Trophoblast cell (in vitro differentiated cells and primary cell): ENCODE data around the gene SYNGR3.

Experiments
- DNase-seq, 2 donors: peaks; one replicate each; pipeline ENCODE4 v3.0.0-alpha.2; 2016
- H2AFZ ChIP-seq: 2 replicates; pipeline ENCODE4 v1.6.1; 2013; ENCODE audit warnings: low read length, moderate library complexity, mild to moderate bottlenecking; ENCODE audit not compliant: insufficient read depth, poor library complexity
- H2AK5ac ChIP-seq: 2 replicates; pipeline ENCODE4 v1.6.1; 2013; ENCODE audit warnings: mild to moderate bottlenecking, low read length
- H2BK120ac ChIP-seq: 2 replicates; pipeline ENCODE4 v1.6.1; 2013; ENCODE audit warnings: low read length, mild to moderate bottlenecking, moderate library complexity; ENCODE audit not compliant: insufficient read depth, poor library complexity
- H2BK12ac ChIP-seq: 2 replicates; pipeline ENCODE4 v1.6.1; 2013; ENCODE audit warnings: mild to moderate bottlenecking, low read length, moderate library complexity
- H2BK5ac ChIP-seq: 2 replicates; pipeline ENCODE4 v1.6.1; 2013; ENCODE audit warnings: low read length, low read depth, moderate library complexity, mild to moderate bottlenecking; ENCODE audit not compliant: poor library complexity
- H3K14ac ChIP-seq: 2 replicates; pipeline ENCODE4 v1.6.1; 2013; ENCODE audit warnings: mild to moderate bottlenecking, low read length
- H3K18ac ChIP-seq: 2 replicates; pipeline ENCODE4 v1.6.1; 2013; ENCODE audit warnings: mild to moderate bottlenecking, low read length
- H3K23ac ChIP-seq: 2 replicates; pipeline ENCODE4 v1.6.1; 2013; ENCODE audit warnings: low read length
- H3K27ac ChIP-seq: 2 replicates; pipeline ENCODE4 v1.5.1; 2013; ENCODE audit warnings: low read depth, mild to moderate bottlenecking, inconsistent platforms, low read length, moderate library complexity
- H3K27me3 ChIP-seq: 2 replicates; pipeline ENCODE4 v1.6.1; 2013; ENCODE audit warnings: inconsistent platforms, mild to moderate bottlenecking, low read length, moderate library complexity; ENCODE audit not compliant: insufficient read depth
- H3K36me3 ChIP-seq, 2 experiments: 1 replicate in 1 of 2; 2 replicates in 1 of 2; pipeline ENCODE4 v1.6.1; 2013; ENCODE audit warnings: low read length in 2 of 2, mild to moderate bottlenecking in 2 of 2, moderate library complexity in 1 of 2; ENCODE audit not compliant: insufficient read depth in 2 of 2, control insufficient read depth in 1 of 2
- H3K4ac ChIP-seq: 2 replicates; pipeline ENCODE4 v1.6.1; 2013; ENCODE audit warnings: low read depth, mild to moderate bottlenecking, low read length, moderate library complexity
- H3K4me1 ChIP-seq, 2 experiments: 1 replicate in 1 of 2; 2 replicates in 1 of 2; pipeline ENCODE4 v1.6.1; 2013; ENCODE audit warnings: low read length in 2 of 2, mild to moderate bottlenecking in 2 of 2, moderate library complexity in 1 of 2; ENCODE audit not compliant: insufficient read depth in 2 of 2, control insufficient read depth in 1 of 2
- H3K4me2 ChIP-seq: 2 replicates; pipeline ENCODE4 v1.6.1; 2013; ENCODE audit warnings: inconsistent platforms, mild to moderate bottlenecking, low read length, moderate library complexity
- H3K4me3 ChIP-seq: 2 replicates; pipeline ENCODE4 v1.5.1; 2013; ENCODE audit warnings: mild to moderate bottlenecking, low read depth, low read length, inconsistent platforms
- H3K79me1 ChIP-seq: one replicate; pipeline ENCODE4 v1.6.1; 2013; ENCODE audit warnings: low read length
- H3K79me2 ChIP-seq: 2 replicates; pipeline ENCODE4 v1.6.1; 2013; ENCODE audit warnings: low read length, mild to moderate bottlenecking; ENCODE audit not compliant: control insufficient read depth, insufficient read depth, poor library complexity
- H3K9ac ChIP-seq: 2 replicates; pipeline ENCODE4 v1.6.1; 2013; ENCODE audit warnings: mild to moderate bottlenecking, low read length
- H3K9me3 ChIP-seq: 2 replicates; pipeline ENCODE4 v1.6.1; 2013; ENCODE audit warnings: low read depth, mild to moderate bottlenecking, control low read depth, inconsistent platforms, low read length; ENCODE audit not compliant: insufficient read depth
- H4K12ac ChIP-seq: 2 replicates; pipeline ENCODE4 v1.6.1; 2013; ENCODE audit warnings: low read depth, mild to moderate bottlenecking, low read length, moderate library complexity
- H4K8ac ChIP-seq: 2 replicates; pipeline ENCODE4 v1.6.1; 2013; ENCODE audit warnings: low read depth, mild to moderate bottlenecking, low read length, moderate library complexity
- H4K91ac ChIP-seq: one replicate; pipeline ENCODE4 v1.6.1; 2013; ENCODE audit warnings: low read depth, mild to moderate bottlenecking, low read length, moderate library complexity
- WGBS: extraction: QIAGEN DNeasy Blood & Tissue Kit; methylation state at CpG from one replicate; pipeline ENCODE4 v1.1.7; 2013; ENCODE audit warnings: missing lambda C conversion rate; ENCODE audit not compliant: insufficient read length, insufficient coverage; ENCODE audit errors: extremely low coverage; 5-methylcytosine and 5-hydroxymethylcytosine counted together

The SYNGR3 gene

DNA sequence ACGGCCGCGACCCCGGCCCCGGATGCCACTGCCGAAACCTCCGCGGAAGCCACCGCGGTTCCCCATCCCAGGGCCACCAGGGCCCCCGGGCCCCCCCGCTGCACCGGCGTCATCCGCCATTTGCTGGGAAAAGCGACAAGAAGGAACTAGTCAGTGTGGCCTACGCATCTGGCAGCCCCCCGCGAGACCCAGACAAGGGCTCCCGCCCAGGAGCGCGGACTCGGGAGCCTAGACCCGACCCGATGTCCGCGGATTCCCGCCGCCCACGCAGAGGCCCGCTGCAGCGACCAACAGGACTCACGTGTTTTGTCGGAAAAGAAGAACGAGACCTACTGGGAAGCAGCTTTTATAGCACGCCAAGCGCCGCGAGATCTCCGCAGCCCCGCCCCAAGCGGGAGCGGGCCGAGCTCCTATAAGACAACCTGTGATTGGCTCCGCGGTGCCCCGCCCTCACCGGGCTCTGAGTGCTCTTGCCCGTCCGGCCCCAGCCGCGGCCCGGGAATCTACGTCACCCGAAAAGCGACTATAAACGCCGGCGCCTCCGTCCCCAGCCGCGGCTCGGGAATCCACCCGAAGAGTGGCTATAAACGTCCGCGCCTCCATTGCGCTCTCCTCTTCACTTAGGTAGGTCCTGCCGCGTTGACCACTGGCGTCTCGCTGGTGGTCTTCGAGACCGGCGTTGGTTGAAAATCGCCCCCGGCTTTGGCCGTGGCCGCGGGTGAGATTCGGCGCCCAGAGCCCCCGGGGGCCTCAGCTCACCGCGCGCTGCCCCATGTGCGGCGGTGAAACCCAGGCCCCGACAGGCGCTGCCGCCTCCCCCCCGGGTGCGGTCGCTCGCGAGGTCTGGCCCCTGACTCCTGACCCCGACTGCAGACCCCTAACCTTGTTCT lies 25.0 kb upstream of the SYNGR3 start, which contains the start of gene RPS2:
TSS of gene RPS2 (minus strand) at position 321 of the 890 bp plus-strand sequence. CDS start at position 120, 201 bp downstream.
- Histone ChIP-seq H2BK5ac (peak within 1 kb of the TSS; percentile 80), H3K18ac (peak within 1 kb of the TSS; percentile 98), H3K14ac (peak within 1 kb of the TSS; percentile 90), H3K27ac (peak within 1 kb of the TSS; percentile 80), H3K9ac (peak within 1 kb of the TSS; percentile 100), H3K4me1 (peaks cover 6 to 13% of the 10 kb centered on the region in 2 experiments), H2AK5ac (peak within 1 kb of the TSS; percentile 73), H3K4me3 (peak within 1 kb of the TSS; percentile 97), H4K12ac (peak within 1 kb of the TSS; percentile 52), H4K91ac (peak within 1 kb of the TSS; percentile 93), H3K4me2 (peak within 1 kb of the TSS; percentile 94), H2BK120ac (peak within 1 kb of the TSS; percentile 53), H2BK12ac (no peak within 1 kb of the TSS), H2AFZ (peak within 1 kb of the TSS; percentile 28), H3K79me2 (peaks cover 21% of the 10 kb centered on the region), H3K23ac (no peak within 1 kb of the TSS), H3K9me3 (no peaks in the 10 kb centered on the region), H4K8ac (peak within 1 kb of the TSS; percentile 95), H3K27me3 (no peaks in the 10 kb centered on the region), H3K4ac (peak within 1 kb of the TSS; percentile 90), H3K36me3 (peaks cover 23 to 28% of the 10 kb centered on the region in 2 experiments), H3K79me1 (peaks cover 8% of the 10 kb centered on the region)
- no CpG with 5 or more reads among the region's 97 CpGs for WGBS
- DNase-seq: peak; percentile 99 to 100

DNA sequence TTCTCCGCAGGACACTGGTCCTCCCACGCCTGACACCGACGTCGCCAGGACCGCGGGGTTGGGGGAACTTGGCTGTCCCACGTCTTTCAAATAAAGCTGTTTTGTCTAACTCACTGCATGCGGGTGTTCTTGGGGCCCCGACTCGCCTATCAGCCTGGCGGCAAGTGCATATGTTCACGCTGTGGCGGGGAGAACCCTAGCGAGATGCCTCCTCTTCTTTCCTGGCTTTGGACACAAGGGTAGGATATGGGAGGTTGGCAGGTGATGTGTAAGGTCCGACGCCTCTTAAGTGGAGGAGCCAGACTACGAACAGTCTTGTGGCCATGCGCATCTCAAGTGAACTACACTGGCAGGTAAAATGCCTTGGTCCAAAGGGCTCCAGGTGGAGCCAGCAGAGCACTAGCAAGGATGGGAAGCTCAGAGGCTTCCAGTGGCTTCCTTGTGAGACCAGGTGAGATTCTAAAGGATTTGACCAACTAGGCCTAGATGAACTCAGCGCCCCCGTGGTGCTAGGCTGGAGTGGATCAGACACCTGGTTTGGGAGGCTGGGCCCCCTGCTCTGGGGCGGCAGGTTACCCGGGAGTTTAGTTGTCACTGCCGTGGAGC lies 24.3 kb upstream of the SYNGR3 start:
- peak overlapping the region; percentile 95 for H4K8ac ChIP-seq
- H2AK5ac ChIP-seq: peak overlapping the region; percentile 11
- H3K79me1 ChIP-seq: peaks cover 7% of the 10 kb centered on the region
- peak overlapping the region; percentile 80 for H2BK5ac ChIP-seq
- peak overlapping the region; percentile 93 for H4K91ac ChIP-seq
- H2AFZ ChIP-seq: peak overlapping the region; percentile 28
- peaks cover 6 to 11% of the 10 kb centered on the region in 2 experiments for H3K4me1 ChIP-seq
- peak overlapping the region; percentile 90 for H3K14ac ChIP-seq
- H3K18ac ChIP-seq: peak overlapping the region; percentile 98
- peak overlapping the region; percentile 87 for H3K4me2 ChIP-seq
- H2BK12ac ChIP-seq: no peak overlapping the region
- no peak overlapping the region for H3K23ac ChIP-seq
- H3K27ac ChIP-seq: peak overlapping the region; percentile 58
- peak overlapping the region; percentile 90 for H3K4ac ChIP-seq
- H2BK120ac ChIP-seq: peak overlapping the region; percentile 53
- no peaks in the 10 kb centered on the region for H3K9me3 ChIP-seq
- WGBS: no CpG with 5 or more reads among the region's 24 CpGs
- H3K27me3 ChIP-seq: no peaks in the 10 kb centered on the region
- H3K4me3 ChIP-seq: peak overlapping the region; percentile 97
- peak overlapping the region; percentile 100 for H3K9ac ChIP-seq
- H3K36me3 ChIP-seq: peaks cover 23 to 28% of the 10 kb centered on the region in 2 experiments
- H4K12ac ChIP-seq: peak overlapping the region; percentile 45
- peaks cover 19% of the 10 kb centered on the region for H3K79me2 ChIP-seq
- peak in 1 of 2 donors; percentile 22 for DNase-seq

DNA sequence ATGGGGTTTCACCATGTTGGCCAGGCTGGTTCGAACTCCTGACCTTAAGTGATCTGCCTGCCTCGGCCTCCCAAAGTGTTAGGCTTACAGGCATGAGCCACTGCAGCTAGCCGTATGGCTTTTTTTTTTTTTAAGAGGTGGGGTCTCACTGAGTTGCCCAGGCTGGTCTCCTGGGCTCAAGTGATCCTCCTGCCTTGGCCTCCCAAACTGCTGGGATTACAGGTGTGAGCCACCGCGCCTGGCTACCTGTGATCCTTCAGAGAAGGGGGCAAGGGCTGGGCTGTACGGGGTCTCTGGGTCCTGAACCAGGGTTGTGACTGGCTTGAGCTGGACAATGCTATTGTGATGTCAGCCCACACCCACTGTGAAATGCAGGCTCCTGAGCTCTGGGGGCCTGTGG lies 23.3 kb upstream of the SYNGR3 start, which contains the start of gene RNF151:
TSS of gene RNF151 (plus strand) at position 397 of the 400 bp plus-strand sequence. CDS start 26 bp downstream, outside the sequence.
- peak within 1 kb of the TSS; percentile 87 for H3K4me2 ChIP-seq
- peak within 1 kb of the TSS; percentile 97 for H3K4me3 ChIP-seq
- H2AK5ac ChIP-seq: no peak within 1 kb of the TSS
- H4K91ac ChIP-seq: no peak within 1 kb of the TSS
- H2BK12ac ChIP-seq: no peak within 1 kb of the TSS
- H3K23ac ChIP-seq: no peak within 1 kb of the TSS
- H3K9me3 ChIP-seq: no peaks in the 10 kb centered on the region
- peaks cover 10 to 13% of the 10 kb centered on the region in 2 experiments for H3K4me1 ChIP-seq
- H3K36me3 ChIP-seq: peaks cover 23 to 24% of the 10 kb centered on the region in 2 experiments
- no peak within 1 kb of the TSS for H3K18ac ChIP-seq
- peak within 1 kb of the TSS; percentile 100 for H3K9ac ChIP-seq
- peaks cover 19% of the 10 kb centered on the region for H3K79me2 ChIP-seq
- H2AFZ ChIP-seq: no peak within 1 kb of the TSS
- no peak for DNase-seq
- peaks cover 8% of the 10 kb centered on the region for H3K79me1 ChIP-seq
- H3K4ac ChIP-seq: peak within 1 kb of the TSS; percentile 90
- no peak within 1 kb of the TSS for H3K14ac ChIP-seq
- no peak within 1 kb of the TSS for H3K27ac ChIP-seq
- H3K27me3 ChIP-seq: no peaks in the 10 kb centered on the region
- no CpG with 5 or more reads among the region's 6 CpGs for WGBS
- no peak within 1 kb of the TSS for H2BK120ac ChIP-seq
- no peak within 1 kb of the TSS for H4K12ac ChIP-seq
- H2BK5ac ChIP-seq: no peak within 1 kb of the TSS
- H4K8ac ChIP-seq: no peak within 1 kb of the TSS

DNA sequence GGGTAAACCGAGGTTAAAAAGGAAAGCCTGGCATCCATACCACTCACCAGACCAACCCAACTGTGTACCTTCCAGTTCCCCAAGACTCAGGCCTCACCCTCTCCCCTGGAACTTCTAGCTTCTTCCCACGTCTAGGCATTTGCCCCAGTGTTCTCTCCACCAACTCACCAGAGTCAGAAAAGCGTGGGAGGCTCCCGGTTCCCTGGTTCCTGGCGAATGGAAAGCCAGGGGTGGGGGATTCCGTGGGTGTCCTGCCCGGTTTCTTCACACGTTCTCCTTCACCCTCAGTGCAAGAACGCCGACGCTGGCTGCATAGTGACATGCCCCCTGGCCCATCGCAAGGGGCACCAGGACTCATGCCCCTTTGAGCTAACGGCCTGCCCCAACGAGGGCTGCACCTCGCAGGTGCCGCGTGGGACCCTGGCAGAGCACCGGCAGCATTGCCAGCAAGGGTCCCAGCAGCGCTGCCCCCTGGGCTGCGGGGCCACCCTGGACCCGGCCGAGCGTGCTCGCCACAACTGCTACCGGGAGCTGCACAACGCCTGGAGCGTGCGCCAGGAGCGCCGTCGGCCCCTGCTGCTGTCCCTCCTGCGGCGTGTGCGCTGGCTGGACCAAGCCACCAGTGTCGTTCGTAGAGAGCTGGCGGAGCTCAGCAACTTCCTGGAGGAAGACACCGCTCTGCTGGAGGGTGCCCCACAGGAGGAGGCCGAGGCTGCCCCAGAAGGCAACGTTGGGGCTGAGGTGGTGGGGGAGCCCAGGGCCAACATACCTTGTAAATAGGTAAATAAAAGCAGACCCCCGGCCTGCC lies 21.4 kb upstream of the SYNGR3 start:
- no peak overlapping the region for H3K23ac ChIP-seq
- H3K27me3 ChIP-seq: no peaks in the 10 kb centered on the region
- no peak overlapping the region for H3K4me3 ChIP-seq
- DNase-seq: no peak
- peaks cover 29% of the 10 kb centered on the region for H3K79me2 ChIP-seq
- H3K18ac ChIP-seq: no peak overlapping the region
- no peak overlapping the region for H3K27ac ChIP-seq
- no peak overlapping the region for H4K91ac ChIP-seq
- H3K9me3 ChIP-seq: no peaks in the 10 kb centered on the region
- H3K4me1 ChIP-seq: peaks cover 16 to 18% of the 10 kb centered on the region in 2 experiments
- no peak overlapping the region for H2BK12ac ChIP-seq
- H3K4me2 ChIP-seq: no peak overlapping the region
- no peak overlapping the region for H4K8ac ChIP-seq
- H2AK5ac ChIP-seq: no peak overlapping the region
- no peak overlapping the region for H2AFZ ChIP-seq
- H3K79me1 ChIP-seq: peaks cover 15% of the 10 kb centered on the region
- no peak overlapping the region for H2BK5ac ChIP-seq
- no peak overlapping the region for H3K14ac ChIP-seq
- H3K9ac ChIP-seq: no peak overlapping the region
- peaks cover 6% of the 10 kb centered on the region in 2 experiments for H3K36me3 ChIP-seq
- no peak overlapping the region for H2BK120ac ChIP-seq
- no CpG with 5 or more reads among the region's 41 CpGs for WGBS
- H4K12ac ChIP-seq: no peak overlapping the region
- no peak overlapping the region for H3K4ac ChIP-seq
